Lung (tissue), 16 donors: ENCODE measurements around the gene FANCM. TPM values are rescaled to one million over a fixed set of nuclear protein-coding genes. Genes with fewer than 3 reads are reported as not detected.

ENCODE experiments used
- ATAC-seq: fragments of 200-7000 bp; cut with Tn5 transposase; one replicate; pipeline ENCODE4 v1.9.1; 2020; ENCODE audit warnings: moderate number of reproducible peaks; ENCODE audit not compliant: insufficient read depth, low FRiP score
- DNase-seq, 3 donors: peaks; one replicate each; pipeline ENCODE4 v3.0.0-alpha.2; 2013 to 2017
- H3K27ac ChIP-seq, 2 donors: one replicate each; pipeline ENCODE4 v1.5.1; 2013; ENCODE audit warnings: mild to moderate bottlenecking in 2 of 2, moderate library complexity in 2 of 2, control low read depth in 1 of 2, inconsistent platforms in 1 of 2, low read depth in 1 of 2, low read length in 1 of 2
- H3K27me3 ChIP-seq, 3 donors: one replicate each; pipeline ENCODE4 v1.5.1; 2013; ENCODE audit warnings: low read length in 2 of 3; ENCODE audit not compliant: control insufficient read depth in 3 of 3, insufficient read depth in 3 of 3
- H3K36me3 ChIP-seq, 4 donors: one replicate each; pipeline ENCODE4 v1.5.1; 2013; ENCODE audit warnings: low read length in 4 of 4, mild to moderate bottlenecking in 1 of 4, moderate library complexity in 1 of 4; ENCODE audit not compliant: control insufficient read depth in 4 of 4, insufficient read depth in 4 of 4
- H3K4me1 ChIP-seq, 5 donors: one replicate each; pipeline ENCODE4 v1.5.1; 2013; ENCODE audit warnings: low read length in 5 of 5, mild to moderate bottlenecking in 2 of 5, moderate library complexity in 1 of 5; ENCODE audit not compliant: control insufficient read depth in 5 of 5, insufficient read depth in 5 of 5
- H3K4me3 ChIP-seq: one replicate; pipeline ENCODE4 v1.5.1; 2013; ENCODE audit warnings: mild to moderate bottlenecking, control low read depth, moderate library complexity
- H3K9ac ChIP-seq, 2 donors: one replicate each; pipeline ENCODE4 v1.5.1; 2013; ENCODE audit warnings: low read length in 2 of 2, control low read depth in 1 of 2; ENCODE audit not compliant: insufficient read depth in 1 of 2
- H3K9me3 ChIP-seq, 4 donors: one replicate each; pipeline ENCODE4 v1.5.1; 2013; ENCODE audit warnings: low read length in 3 of 4, mild to moderate bottlenecking in 1 of 4, moderate library complexity in 1 of 4; ENCODE audit not compliant: control insufficient read depth in 4 of 4, insufficient read depth in 3 of 4
- CTCF ChIP-seq: IDR thresholded peaks from 2 replicates; pipeline ENCODE4 v1.5.1; 2012; ENCODE audit warnings: mild to moderate bottlenecking; ENCODE audit errors: control extremely low read depth, extremely low read depth
- WGBS, 2 donors: extraction: QIAGEN DNeasy Blood & Tissue Kit; methylation state at CpG; one replicate each; pipeline ENCODE4 v1.1.7; 2013; 5-methylcytosine and 5-hydroxymethylcytosine counted together
- long read RNA-seq, 5 donors: transcript quantifications; one replicate each; lab custom pipeline, GENCODE V29; 2026
- polyA plus RNA-seq, 2 donors: library from polyadenylated mRNA; stranded (reverse); fragments of 200-250 nt; gene quantifications; one replicate each; pipeline ENCODE4 v1.2.1, GENCODE V29; 2013
- total RNA-seq, 2 donors: library from RNA; depleted of rRNA in 1 of 2; stranded (reverse); fragments of >200 nt in 1 of 2; gene quantifications; one replicate each; pipeline ENCODE4 v1.2.1, GENCODE V29; 2014 to 2021
- donor health status: control.
- donor health status: control.
- donor health status: Bipolar disorder and iron deficiency.
- donor health status: healthy.
- donor health status: DM: yes; HTN: yes; CAD: no.

Gene FANCM
- total RNA-seq (10 to 100 TPM in 1 of 2 donors, 1 to 10 TPM in 1; 5.0 to 13.6 TPM), polyA plus RNA-seq (1 to 10 TPM in 1 of 2 donors, under 1 TPM in 1; 0.88 to 3.6 TPM)
- long read RNA-seq, donor 1, full-length matches to known transcripts = 1 of 1 reads
- long read RNA-seq, donor 1, partial matches to known transcripts = 0 of 1 reads
- long read RNA-seq, donor 1, other reads (novel, unspliced or antisense) = 0 of 1 reads
- long read RNA-seq, donor 2, partial matches to known transcripts = 0 of 1 reads
- long read RNA-seq, donor 2, other reads (novel, unspliced or antisense) = 0 of 1 reads
- long read RNA-seq, donor 3, partial matches to known transcripts = 40 of 40 reads
- long read RNA-seq, donor 3, other reads (novel, unspliced or antisense) = 0 of 40 reads
- long read RNA-seq, donor 4, partial matches to known transcripts = 6 of 6 reads
- long read RNA-seq, donor 4, other reads (novel, unspliced or antisense) = 0 of 6 reads
- long read RNA-seq, donor 5, partial matches to known transcripts = 0 of 2 reads
- long read RNA-seq, donor 5, other reads (novel, unspliced or antisense) = 0 of 2 reads

GRCh38 chr14:45135659-45136395, at the start of gene FANCM:
FANCM (plus strand) TSS chr14:45135930; CDS start chr14:45136032, 102 bp downstream.
- peaks cover 0 to 4% (median 0%) of the 10 kb centered on the region in 4 donors for H3K36me3 ChIP-seq
- DNase-seq (peak; percentile 96 to 100 (median 99)), ATAC-seq (peak; percentile 74)
- peak within 1 kb of the TSS; percentile 76 to 89 for H3K27ac ChIP-seq
- no peaks in the 10 kb centered on the region for H3K9me3 ChIP-seq
- WGBS, 2 donors = 0% methylated on average over 48 of the region's 48 CpGs
- peak within 1 kb of the TSS; percentile 57 for H3K4me3 ChIP-seq
- H3K27me3 ChIP-seq = no peaks in the 10 kb centered on the region
- peaks cover 6 to 23% (median 11%) of the 10 kb centered on the region in 5 donors for H3K4me1 ChIP-seq
- H3K9ac ChIP-seq = peak within 1 kb of the TSS; percentile 73 to 99
- no peak for TF ChIP-seq CTCF

GRCh38 chr14:45089813-45090212, 45.9 kb upstream of the FANCM start:
- 41 to 45% methylated on average over 1 of the region's 1 CpG for WGBS, 2 donors
- Histone ChIP-seq H3K9me3 (no peaks in the 10 kb centered on the region), H3K4me1 (peaks cover 0 to 21% (median 8%) of the 10 kb centered on the region in 5 donors), H3K27me3 (no peaks in the 10 kb centered on the region), H3K36me3 (peaks cover 0 to 4% (median 2%) of the 10 kb centered on the region in 4 donors), H3K9ac (no peak overlapping the region), H3K27ac (no peak overlapping the region), H3K4me3 (no peak overlapping the region)
- ATAC-seq (no peak), DNase-seq (no peak)
- no peak for TF ChIP-seq CTCF

GRCh38 chr14:45091710-45092109, 44.0 kb upstream of the FANCM start:
- ATAC-seq (no peak), DNase-seq (no peak)
- 72 to 87% methylated on average over 2 of the region's 2 CpGs for WGBS, 2 donors
- H3K36me3 ChIP-seq = peaks cover 9 to 11% (median 10%) of the 10 kb centered on the region in 4 donors
- no peak overlapping the region for H3K4me3 ChIP-seq
- no peak overlapping the region for H3K9ac ChIP-seq
- H3K4me1 ChIP-seq = peaks cover 0 to 15% (median 0%) of the 10 kb centered on the region in 5 donors
- H3K27ac ChIP-seq = no peak overlapping the region
- TF ChIP-seq CTCF = no peak
- H3K9me3 ChIP-seq = no peaks in the 10 kb centered on the region
- H3K27me3 ChIP-seq = no peaks in the 10 kb centered on the region
